Thyroid gland (tissue), 4 donors: Measurements from ENCODE around the gene SLC15A5. TPM values are rescaled to one million over a fixed set of nuclear protein-coding genes. Genes with fewer than 3 reads are reported as not detected.

Experiments used
- DNase-seq, 2 donors: peaks; one replicate each; pipeline ENCODE4 v3.0.0-alpha.2; 2019
- H3K27ac ChIP-seq, 3 donors: fragments of 200-600 bp; sonication (generic); 1 replicate in 2 of 3; 2 replicates in 1 of 3; pipeline ENCODE4 v1.5.1; 2016 to 2019; ENCODE audit warnings: mild to moderate bottlenecking in 1 of 3, moderate library complexity in 1 of 3
- H3K27me3 ChIP-seq: fragments of 200-600 bp; sonication (generic); one replicate; pipeline ENCODE4 v1.5.1; 2019
- H3K36me3 ChIP-seq, 2 donors: fragments of 200-600 bp; sonication (generic); one replicate each; pipeline ENCODE4 v1.5.1; 2016 to 2019
- H3K4me1 ChIP-seq, 2 donors: fragments of 200-600 bp; sonication (generic); one replicate each; pipeline ENCODE4 v1.5.1; 2017 to 2019
- H3K4me3 ChIP-seq, 3 donors: fragments of 200-600 bp; sonication (generic); replicated peaks in 1 of 3; 1 replicate in 2 of 3; 2 replicates in 1 of 3; pipeline ENCODE4 v1.5.1; 2016; ENCODE audit warnings: mild to moderate bottlenecking in 1 of 3
- H3K9me3 ChIP-seq: fragments of 200-600 bp; sonication (generic); one replicate; pipeline ENCODE4 v1.5.1; 2017
- POLR2A ChIP-seq, 2 donors: fragments of 450-650 bp; IDR thresholded peaks; one replicate each; pipeline ENCODE4 v1.6.1; 2017; ENCODE audit warnings: antibody characterized with exemption in 2 of 2, mild to moderate bottlenecking in 2 of 2, moderate library complexity in 1 of 2
- WGBS, 2 donors: methylation state at CpG; one replicate each; pipeline ENCODE4 v1.1.5; 2017; 5-methylcytosine and 5-hydroxymethylcytosine counted together
- intact Hi-C: fragments of 100-400 bp; cut with DNase I; formaldehyde crosslinking; loops from one replicate; pipeline ENCODE4 v1.15.1; 2023
- total RNA-seq, 4 donors: library from RNA; depleted of rRNA; stranded (reverse); fragments of >200 nt; gene quantifications; one replicate each; pipeline ENCODE4 v1.2.3, GENCODE V29; 2016
- TF ChIP-seq, protein P1 (sequence below), 6 experiments: fragments of 200-600 bp in 3 of 6; fragments of 450-650 bp in 3 of 6; sonication (generic) in 3 of 6; IDR thresholded peaks; one replicate each; pipeline ENCODE4 v1.5.1; 2016 to 2019; ENCODE audit warnings: antibody characterized with exemption in 6 of 6, mild to moderate bottlenecking in 2 of 6, inconsistent platforms in 1 of 6, moderate library complexity in 1 of 6

The SLC15A5 gene
- total RNA-seq, 4 donors from 2014 or later: not detected

DNA sequence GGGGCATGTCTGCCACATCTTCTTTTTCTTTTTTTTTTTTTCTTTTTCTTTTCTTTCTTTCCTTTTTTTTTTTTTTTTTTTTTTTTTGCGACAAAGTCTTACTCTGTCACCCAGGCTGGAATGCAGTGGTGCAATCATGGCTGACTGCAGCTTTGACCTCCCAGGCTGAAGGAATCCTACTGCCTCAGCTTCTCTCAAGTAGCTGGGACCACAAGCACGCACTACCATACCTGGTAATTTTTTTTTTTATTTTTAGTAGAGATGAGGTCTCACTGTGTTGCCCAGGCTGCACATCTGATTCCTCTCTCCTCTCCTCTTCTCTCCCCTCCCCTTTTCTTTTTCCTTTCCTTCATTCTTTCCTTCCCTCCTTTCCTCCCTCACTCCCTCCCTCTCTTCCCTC, 18.5 kb downstream of the SLC15A5 start:
- Histone ChIP-seq H3K4me3 (no peak overlapping the region), H3K9me3 (no peaks in the 10 kb centered on the region), H3K27me3 (no peaks in the 10 kb centered on the region), H3K36me3 (no peaks in the 10 kb centered on the region), H3K27ac (no peak overlapping the region), H3K4me1 (no peaks in the 10 kb centered on the region)
- intact Hi-C loops: no loop called here
- no peak for TF ChIP-seq POLR2A (IDR thresholded peaks at IDR 0.05)
- TF ChIP-seq, protein P1, sequence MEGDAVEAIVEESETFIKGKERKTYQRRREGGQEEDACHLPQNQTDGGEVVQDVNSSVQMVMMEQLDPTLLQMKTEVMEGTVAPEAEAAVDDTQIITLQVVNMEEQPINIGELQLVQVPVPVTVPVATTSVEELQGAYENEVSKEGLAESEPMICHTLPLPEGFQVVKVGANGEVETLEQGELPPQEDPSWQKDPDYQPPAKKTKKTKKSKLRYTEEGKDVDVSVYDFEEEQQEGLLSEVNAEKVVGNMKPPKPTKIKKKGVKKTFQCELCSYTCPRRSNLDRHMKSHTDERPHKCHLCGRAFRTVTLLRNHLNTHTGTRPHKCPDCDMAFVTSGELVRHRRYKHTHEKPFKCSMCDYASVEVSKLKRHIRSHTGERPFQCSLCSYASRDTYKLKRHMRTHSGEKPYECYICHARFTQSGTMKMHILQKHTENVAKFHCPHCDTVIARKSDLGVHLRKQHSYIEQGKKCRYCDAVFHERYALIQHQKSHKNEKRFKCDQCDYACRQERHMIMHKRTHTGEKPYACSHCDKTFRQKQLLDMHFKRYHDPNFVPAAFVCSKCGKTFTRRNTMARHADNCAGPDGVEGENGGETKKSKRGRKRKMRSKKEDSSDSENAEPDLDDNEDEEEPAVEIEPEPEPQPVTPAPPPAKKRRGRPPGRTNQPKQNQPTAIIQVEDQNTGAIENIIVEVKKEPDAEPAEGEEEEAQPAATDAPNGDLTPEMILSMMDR (IDR thresholded peaks at IDR 0.05): no peak
- no peak for DNase-seq
- WGBS, 2 donors: 85 to 91% methylated on average over 2 of the region's 2 CpGs

DNA sequence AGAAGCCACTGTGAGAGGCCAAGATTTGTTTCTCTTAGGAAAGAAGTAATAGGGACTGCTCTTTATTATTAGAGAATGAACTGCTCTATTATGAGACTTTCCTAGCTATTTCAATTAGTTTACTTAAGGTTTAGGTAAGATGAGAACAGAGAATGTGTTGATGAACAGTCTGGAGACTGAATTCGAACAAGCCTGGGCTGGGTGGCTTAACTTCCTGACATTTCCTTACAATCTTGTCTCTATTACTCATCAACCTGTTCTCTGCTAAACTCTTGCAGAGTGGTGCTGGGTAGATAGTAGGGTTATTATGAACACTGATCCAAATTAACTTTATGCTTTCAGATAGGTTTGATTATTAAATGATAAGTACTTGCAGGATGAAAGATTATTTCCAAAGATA, 31.2 kb downstream of the SLC15A5 start:
- intact Hi-C loops: no loop called here
- Histone ChIP-seq H3K9me3 (no peaks in the 10 kb centered on the region), H3K36me3 (no peaks in the 10 kb centered on the region), H3K4me1 (no peaks in the 10 kb centered on the region), H3K27ac (no peak overlapping the region), H3K4me3 (no peak overlapping the region), H3K27me3 (no peaks in the 10 kb centered on the region)
- WGBS, 2 donors: 67 to 76% methylated on average over 1 of the region's 1 CpG
- TF ChIP-seq POLR2A (IDR thresholded peaks at IDR 0.05): no peak
- DNase-seq: no peak

GRCh38 chr12:16245209-16245608, 32.3 kb downstream of the SLC15A5 start:
- Histone ChIP-seq H3K36me3 (no peaks in the 10 kb centered on the region), H3K4me1 (no peaks in the 10 kb centered on the region), H3K9me3 (no peaks in the 10 kb centered on the region), H3K4me3 (no peak overlapping the region), H3K27me3 (no peaks in the 10 kb centered on the region), H3K27ac (no peak overlapping the region)
- WGBS, 2 donors: 81 to 86% methylated on average over 3 of the region's 3 CpGs
- no peak for TF ChIP-seq POLR2A (IDR thresholded peaks at IDR 0.05)
- TF ChIP-seq, protein P1 (IDR thresholded peaks at IDR 0.05): no peak
- DNase-seq: no peak
- intact Hi-C loops: no loop called here

GRCh38 chr12:16243487-16244412, 33.7 kb downstream of the SLC15A5 start:
- H3K36me3 ChIP-seq: no peaks in the 10 kb centered on the region
- intact Hi-C loops: no loop called here
- TF ChIP-seq, protein P1 (IDR thresholded peaks at IDR 0.05): no peak
- no peak for TF ChIP-seq POLR2A (IDR thresholded peaks at IDR 0.05)
- no peak overlapping the region for H3K27ac ChIP-seq
- H3K4me1 ChIP-seq: no peaks in the 10 kb centered on the region
- H3K9me3 ChIP-seq: no peaks in the 10 kb centered on the region
- WGBS, 2 donors: 89 to 93% methylated on average over 9 of the region's 9 CpGs
- H3K27me3 ChIP-seq: no peaks in the 10 kb centered on the region
- H3K4me3 ChIP-seq: no peak overlapping the region
- no peak for DNase-seq

DNA sequence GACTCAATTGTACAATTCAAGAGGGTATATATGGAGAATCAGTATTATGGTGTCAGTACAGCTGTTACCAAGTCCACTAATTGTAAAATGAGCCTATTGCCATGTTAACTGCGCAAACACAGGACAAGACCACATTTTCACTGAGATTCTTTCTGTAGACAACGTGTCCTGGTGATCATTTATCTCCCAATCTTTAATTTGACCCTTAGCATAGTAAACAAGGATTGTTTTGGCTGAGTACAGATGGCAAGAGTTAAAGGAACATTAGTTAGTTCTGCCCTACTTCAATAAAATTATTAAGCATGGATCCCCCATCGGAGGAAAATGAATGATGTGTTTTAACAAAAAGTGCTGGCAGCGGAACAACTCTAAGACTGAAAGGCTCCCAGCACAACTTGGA, 36.1 kb downstream of the SLC15A5 start:
- H3K4me1 ChIP-seq: no peaks in the 10 kb centered on the region
- no peaks in the 10 kb centered on the region for H3K9me3 ChIP-seq
- no peak overlapping the region for H3K27ac ChIP-seq
- DNase-seq: no peak
- intact Hi-C loops: no loop called here
- H3K27me3 ChIP-seq: no peaks in the 10 kb centered on the region
- H3K36me3 ChIP-seq: no peaks in the 10 kb centered on the region
- WGBS, 2 donors: 71 to 84% methylated on average over 4 of the region's 4 CpGs
- no peak for TF ChIP-seq POLR2A (IDR thresholded peaks at IDR 0.05)
- TF ChIP-seq, protein P1 (IDR thresholded peaks at IDR 0.05): no peak
- H3K4me3 ChIP-seq: no peak overlapping the region
